Esophagus squamous epithelium (tissue), 5 donors: Measurements from ENCODE around the gene KCNJ6. TPM values are rescaled to one million over a fixed set of nuclear protein-coding genes. Genes with fewer than 3 reads are reported as not detected.

ENCODE experiments used
- DNase-seq: peaks from one replicate; lab custom pipeline; 2025; lab: John Stamatoyannopoulos, UW
- H3K27ac ChIP-seq, 4 donors: fragments of 200-600 bp; sonication (generic); one replicate each; pipeline ENCODE4 v1.5.1; 2016 to 2019; ENCODE audit warnings: mild to moderate bottlenecking in 1 of 4
- H3K27me3 ChIP-seq, 4 donors: fragments of 200-600 bp; sonication (generic); 1 replicate in 3 of 4; 2 replicates in 1 of 4; pipeline versions ENCODE4 v1.5.1 to v1.6.0; 2017 to 2021; ENCODE audit warnings: antibody characterized with exemption in 1 of 4
- H3K36me3 ChIP-seq, 3 donors: fragments of 200-600 bp; sonication (generic); one replicate each; pipeline ENCODE4 v1.5.1; 2016 to 2019
- H3K4me1 ChIP-seq, 3 donors: fragments of 200-600 bp; sonication (generic); one replicate each; pipeline ENCODE4 v1.5.1; 2017 to 2019
- H3K4me3 ChIP-seq, 4 donors: fragments of 200-600 bp; sonication (generic); 1 replicate in 3 of 4; 2 replicates in 1 of 4; pipeline ENCODE4 v1.5.1; 2016 to 2019; ENCODE audit warnings: mild to moderate bottlenecking in 2 of 4, moderate library complexity in 1 of 4
- H3K9me3 ChIP-seq, 3 donors: fragments of 200-600 bp; sonication (generic); one replicate each; pipeline ENCODE4 v1.5.1; 2016 to 2019
- CTCF ChIP-seq, 6 experiments: fragments of 450-650 bp in 4 of 6; fragments of 200-600 bp in 2 of 6; sonication (generic) in 2 of 6; IDR thresholded peaks; one replicate each; pipeline ENCODE4 v1.5.1; 2016 to 2019; ENCODE audit warnings: antibody characterized with exemption in 6 of 6, mild to moderate bottlenecking in 4 of 6, moderate library complexity in 4 of 6
- POLR2A ChIP-seq, 4 donors: fragments of 450-650 bp; IDR thresholded peaks; one replicate each; pipeline ENCODE4 v1.6.1; 2017; ENCODE audit warnings: antibody characterized with exemption in 4 of 4, mild to moderate bottlenecking in 4 of 4, moderate library complexity in 3 of 4
- WGBS, 2 donors: methylation state at CpG; one replicate each; pipeline ENCODE4 v1.1.5; 2018; 5-methylcytosine and 5-hydroxymethylcytosine counted together
- intact Hi-C: fragments of 100-400 bp; cut with DNase I; formaldehyde crosslinking; loops from one replicate; pipeline ENCODE4 v1.15.0; 2022
- total RNA-seq, 4 donors: library from RNA; depleted of rRNA; stranded (reverse); fragments of >200 nt; gene quantifications; one replicate each; pipeline ENCODE4 v1.1.0, GENCODE V29; 2016
- donor health status: DM: yes; HTN: yes; CAD: no.

Gene KCNJ6
- total RNA-seq, 4 donors from 2014 or later = not detected

GRCh38 chr21:37682966-37683365 is 233.3 kb downstream of the KCNJ6 start:
- intact Hi-C loops = no loop called here

GRCh38 chr21:37677006-37677405 is 239.3 kb downstream of the KCNJ6 start:
- Histone ChIP-seq H3K4me1 (peaks cover 0 to 9% (median 8%) of the 10 kb centered on the region in 3 donors), H3K9me3 (peaks cover 0 to 4% (median 0%) of the 10 kb centered on the region in 3 donors), H3K27me3 (peaks cover 0 to 74% (median 0%) of the 10 kb centered on the region in 4 donors), H3K27ac (no peak overlapping the region), H3K36me3 (no peaks in the 10 kb centered on the region), H3K4me3 (no peak overlapping the region)
- intact Hi-C loops = no loop called here
- no peak for DNase-seq
- WGBS, 2 donors = 76 to 94% methylated on average over 2 to 3 of the region's 4 CpGs
- TF ChIP-seq CTCF (IDR thresholded peaks at IDR 0.05) (no peak), POLR2A (IDR thresholded peaks at IDR 0.05) (no peak)

More at GRCh38 chr21:37682966-37683365, 233.3 kb downstream of the KCNJ6 start:
- Histone ChIP-seq H3K27ac (peak overlapping the region in 1 of 4 donors; percentile 9), H3K4me3 (no peak overlapping the region), H3K27me3 (peaks cover 0 to 37% (median 0%) of the 10 kb centered on the region in 4 donors), H3K36me3 (no peaks in the 10 kb centered on the region), H3K9me3 (peaks cover 0 to 4% (median 0%) of the 10 kb centered on the region in 3 donors), H3K4me1 (peaks cover 0 to 5% (median 0%) of the 10 kb centered on the region in 3 donors)
- no peak for DNase-seq
- WGBS, 2 donors = 30 to 53% methylated on average over 2 to 3 of the region's 6 CpGs
- no peak for TF ChIP-seq CTCF (IDR thresholded peaks at IDR 0.05)
- no peak for TF ChIP-seq POLR2A (IDR thresholded peaks at IDR 0.05)

- TF ChIP-seq POLR2A (IDR thresholded peaks at IDR 0.05) (no peak), CTCF (IDR thresholded peaks at IDR 0.05) (peak; percentile 66 to 96 (median 81))
- intact Hi-C loops = no loop called here
- peak overlapping the region in 1 of 4 donors; percentile 50 for H3K4me3 ChIP-seq
- peaks cover 0 to 4% (median 0%) of the 10 kb centered on the region in 3 donors for H3K9me3 ChIP-seq
- WGBS, 2 donors = 0 to 27% methylated on average over 13 to 20 of the region's 35 CpGs
- H3K27me3 ChIP-seq = peaks cover 0 to 60% (median 0%) of the 10 kb centered on the region in 4 donors
- peaks cover 0 to 9% (median 8%) of the 10 kb centered on the region in 3 donors for H3K4me1 ChIP-seq
- H3K27ac ChIP-seq = no peak overlapping the region
- no peak for DNase-seq
- no peaks in the 10 kb centered on the region for H3K36me3 ChIP-seq
Measured at GRCh38 chr21:37675202-37675801, 241.0 kb downstream of the KCNJ6 start.

GRCh38 chr21:37673801-37674575 is 242.3 kb downstream of the KCNJ6 start:
- no peak overlapping the region for H3K4me3 ChIP-seq
- 79 to 90% methylated on average over 8 to 9 of the region's 9 CpGs for WGBS, 2 donors
- no peak overlapping the region for H3K27ac ChIP-seq
- intact Hi-C loops = no loop called here
- H3K27me3 ChIP-seq = peaks cover 0 to 54% (median 0%) of the 10 kb centered on the region in 4 donors
- peaks cover 0 to 9% (median 8%) of the 10 kb centered on the region in 3 donors for H3K4me1 ChIP-seq
- no peak for DNase-seq
- H3K9me3 ChIP-seq = peaks cover 0 to 4% (median 0%) of the 10 kb centered on the region in 3 donors
- TF ChIP-seq CTCF (IDR thresholded peaks at IDR 0.05) (no peak), POLR2A (IDR thresholded peaks at IDR 0.05) (no peak)
- no peaks in the 10 kb centered on the region for H3K36me3 ChIP-seq

DNA sequence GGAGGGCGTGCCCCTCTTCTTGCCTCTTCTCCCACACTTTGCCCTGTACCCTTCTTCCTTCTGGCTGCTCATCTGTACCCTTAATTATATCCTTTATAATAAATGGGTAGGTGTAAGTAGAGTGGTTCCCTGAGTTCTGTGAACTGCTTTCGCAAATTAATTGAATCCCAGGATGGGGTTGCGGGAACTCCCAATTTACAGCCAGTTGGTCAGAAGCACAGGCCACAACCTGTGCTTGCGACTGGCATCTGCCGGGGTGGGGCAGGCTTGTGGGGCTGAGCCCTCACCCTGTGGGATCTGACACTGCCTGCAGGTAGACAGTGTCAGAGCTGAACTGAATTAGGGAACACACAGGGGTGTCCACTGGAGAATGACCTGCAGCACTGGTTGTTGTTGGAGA is 244.9 kb downstream of the KCNJ6 start:
- no peaks in the 10 kb centered on the region for H3K36me3 ChIP-seq
- DNase-seq = no peak
- H3K27ac ChIP-seq = no peak overlapping the region
- WGBS, 2 donors = 68 to 81% methylated on average over 4 to 5 of the region's 5 CpGs
- no peak overlapping the region for H3K4me3 ChIP-seq
- no peaks in the 10 kb centered on the region for H3K9me3 ChIP-seq
- intact Hi-C loops = no loop called here
- TF ChIP-seq CTCF (IDR thresholded peaks at IDR 0.05) (no peak), POLR2A (IDR thresholded peaks at IDR 0.05) (no peak)
- peaks cover 0 to 39% (median 0%) of the 10 kb centered on the region in 4 donors for H3K27me3 ChIP-seq
- H3K4me1 ChIP-seq = peaks cover 0 to 9% (median 8%) of the 10 kb centered on the region in 3 donors
